GM23338 (cell line): ENCODE measurements around the gene CEP70. TPM values are rescaled to one million over a fixed set of nuclear protein-coding genes. Genes with fewer than 3 reads are reported as not detected.

Experiments used
- ATAC-seq: fragments of 200-7000 bp; cut with Tn5 transposase; 3 replicates; pipeline ENCODE4 v1.9.1; 2020
- DNase-seq: peaks from one replicate; pipeline ENCODE4 v3.0.0-alpha.2; 2015; ENCODE audit warnings: low spot score
- H2AFZ ChIP-seq: fragments of 200-600 bp; sonication (generic); 2 replicates; pipeline ENCODE4 v1.8.0; 2016; ENCODE audit warnings: antibody characterized with exemption, mild to moderate bottlenecking, moderate library complexity
- H3F3A ChIP-seq: fragments of 200-600 bp; sonication (generic); replicated peaks from 2 replicates; pipeline ENCODE4 v1.8.0; 2017; ENCODE audit warnings: antibody characterized with exemption, mixed run types, low read depth
- H3K27ac ChIP-seq: fragments of 200-600 bp; sonication (generic); 2 replicates; pipeline ENCODE4 v1.6.1; 2016; ENCODE audit warnings: low read depth
- H3K27me3 ChIP-seq: fragments of 200-600 bp; sonication (generic); 2 replicates; pipeline ENCODE4 v1.8.0; 2016; ENCODE audit warnings: mild to moderate bottlenecking, mixed run types, moderate library complexity; ENCODE audit not compliant: insufficient read depth
- H3K36me3 ChIP-seq: fragments of 200-600 bp; sonication (generic); 2 replicates; pipeline ENCODE4 v1.8.0; 2016; ENCODE audit warnings: mild to moderate bottlenecking; ENCODE audit not compliant: insufficient read depth
- H3K4me1 ChIP-seq: fragments of 200-600 bp; sonication (generic); 2 replicates; pipeline ENCODE4 v1.8.0; 2016; ENCODE audit warnings: mild to moderate bottlenecking, moderate library complexity; ENCODE audit not compliant: insufficient read depth
- H3K4me2 ChIP-seq: fragments of 200-600 bp; sonication (generic); 2 replicates; pipeline ENCODE4 v1.7.1; 2017; ENCODE audit warnings: mixed run types
- H3K4me3 ChIP-seq: fragments of 200-600 bp; sonication (generic); 2 replicates; pipeline ENCODE4 v1.6.1; 2016; ENCODE audit warnings: mixed run types
- H3K79me2 ChIP-seq: fragments of 200-600 bp; sonication (generic); replicated peaks from 2 replicates; pipeline ENCODE4 v1.8.0; 2017; ENCODE audit warnings: mild to moderate bottlenecking; ENCODE audit not compliant: insufficient read depth
- H3K9me2 ChIP-seq: fragments of 200-600 bp; sonication (generic); 2 replicates; pipeline ENCODE4 v1.8.0; 2017; ENCODE audit not compliant: insufficient read depth
- H4K20me1 ChIP-seq: fragments of 200-600 bp; sonication (generic); replicated peaks from 2 replicates; pipeline ENCODE4 v1.8.0; 2017; ENCODE audit warnings: mild to moderate bottlenecking; ENCODE audit not compliant: insufficient read depth
- H3K27ac Mint-ChIP-seq: 2 replicates; pipeline ENCODE4 v1.8.0; 2020; ENCODE audit warnings: inconsistent platforms, mild to moderate bottlenecking, moderate library complexity, mixed read lengths
- H3K27me3 Mint-ChIP-seq: 3 replicates; pipeline ENCODE4 v1.8.0; 2022; ENCODE audit warnings: low read depth, mild to moderate bottlenecking, moderate library complexity, mixed read lengths, inconsistent platforms; ENCODE audit not compliant: insufficient read depth, poor library complexity
- H3K36me3 Mint-ChIP-seq: 3 replicates; pipeline ENCODE4 v1.8.0; 2021; ENCODE audit warnings: low read depth, mild to moderate bottlenecking, inconsistent platforms, moderate library complexity, mixed read lengths
- H3K4me1 Mint-ChIP-seq: 3 replicates; pipeline ENCODE4 v1.8.0; 2020; ENCODE audit warnings: mild to moderate bottlenecking, inconsistent platforms, mixed read lengths
- H3K4me3 Mint-ChIP-seq: 3 replicates; pipeline ENCODE4 v1.8.0; 2021; ENCODE audit warnings: moderate library complexity, mild to moderate bottlenecking, inconsistent platforms, mixed read lengths
- H3K9me3 Mint-ChIP-seq: 3 replicates; pipeline ENCODE4 v1.8.0; 2020; ENCODE audit warnings: moderate library complexity, mild to moderate bottlenecking, inconsistent platforms, mixed read lengths
- CREB1 ChIP-seq: fragments of 250-450 bp; sonication (Bioruptor Pico); IDR thresholded peaks from 2 replicates; pipeline ENCODE4 v1.5.0; 2020; ENCODE audit warnings: low read depth, mild to moderate bottlenecking, moderate library complexity
- EZH2 ChIP-seq: fragments of 200-600 bp; sonication (generic); IDR thresholded peaks from one replicate; pipeline ENCODE4 v1.8.0; 2017; ENCODE audit warnings: antibody characterized with exemption, mild to moderate bottlenecking, low read depth; ENCODE audit not compliant: unreplicated experiment
- EZH2phosphoT487 ChIP-seq: fragments of 200-600 bp; sonication (generic); IDR thresholded peaks from one replicate; pipeline ENCODE4 v1.8.1; 2018; ENCODE audit warnings: antibody characterized with exemption; ENCODE audit not compliant: unreplicated experiment
- JUNB ChIP-seq: IDR thresholded peaks from one replicate; pipeline ENCODE4 v1.6.1; 2016; ENCODE audit warnings: antibody characterized with exemption; ENCODE audit not compliant: unreplicated experiment
- POLR2AphosphoS5 ChIP-seq: IDR thresholded peaks from 2 replicates; pipeline ENCODE4 v1.6.1; 2016; ENCODE audit warnings: antibody characterized with exemption, low read depth
- STAT1 ChIP-seq: IDR thresholded peaks from one replicate; pipeline ENCODE4 v1.6.1; 2016; ENCODE audit warnings: antibody characterized with exemption; ENCODE audit not compliant: unreplicated experiment
- ZNF114 ChIP-seq: fragments of 250-450 bp; sonication (Bioruptor Pico); IDR thresholded peaks from 2 replicates; pipeline ENCODE4 v1.5.0; 2020; ENCODE audit warnings: mild to moderate bottlenecking, moderate library complexity
- ZNF331 ChIP-seq: fragments of 250-450 bp; sonication (Bioruptor Pico); IDR thresholded peaks from 2 replicates; pipeline ENCODE4 v1.5.0; 2020; ENCODE audit warnings: low read depth, mild to moderate bottlenecking, moderate library complexity
- polyA plus RNA-seq: library from polyadenylated mRNA; unstranded; fragments of >200 nt; fragmentation: Nextera tagmentation; extraction: Ambion mirVana; gene quantifications from 2 replicates; pipeline ENCODE4 v1.2.1, GENCODE V29; 2016
- total RNA-seq: library from RNA; depleted of rRNA; stranded (reverse); fragments of >200 nt; shearing (Covaris generic); gene quantifications from 2 replicates; pipeline ENCODE4 v1.2.3, GENCODE V29; 2014
- TF ChIP-seq, protein P1 (sequence below): IDR thresholded peaks from one replicate; pipeline ENCODE4 v1.6.1; 2018; ENCODE audit warnings: antibody characterized with exemption; ENCODE audit not compliant: unreplicated experiment
- TF ChIP-seq, protein P2 (sequence below): IDR thresholded peaks from 2 replicates; pipeline ENCODE4 v1.6.1; 2016; ENCODE audit warnings: antibody characterized with exemption
- TF ChIP-seq, protein P3 (sequence below), 2 experiments: fragments of 200-600 bp in 1 of 2; sonication (generic) in 1 of 2; conservative IDR thresholded peaks; 2 replicates each; pipeline versions ENCODE4 v1.5.1 to v1.6.1; 2016 to 2017; ENCODE audit warnings: antibody characterized with exemption in 2 of 2, low read depth in 2 of 2, mild to moderate bottlenecking in 2 of 2, moderate library complexity in 1 of 2
- TF ChIP-seq, protein P4 (sequence below): fragments of 250-450 bp; sonication (Bioruptor Pico); IDR thresholded peaks from 2 replicates; pipeline ENCODE4 v1.5.0; 2020; ENCODE audit warnings: mild to moderate bottlenecking, moderate library complexity

Gene CEP70
- total and polyA plus RNA-seq, 2 experiments from 2014 or later = 28.8 to 31.4 TPM

DNA sequence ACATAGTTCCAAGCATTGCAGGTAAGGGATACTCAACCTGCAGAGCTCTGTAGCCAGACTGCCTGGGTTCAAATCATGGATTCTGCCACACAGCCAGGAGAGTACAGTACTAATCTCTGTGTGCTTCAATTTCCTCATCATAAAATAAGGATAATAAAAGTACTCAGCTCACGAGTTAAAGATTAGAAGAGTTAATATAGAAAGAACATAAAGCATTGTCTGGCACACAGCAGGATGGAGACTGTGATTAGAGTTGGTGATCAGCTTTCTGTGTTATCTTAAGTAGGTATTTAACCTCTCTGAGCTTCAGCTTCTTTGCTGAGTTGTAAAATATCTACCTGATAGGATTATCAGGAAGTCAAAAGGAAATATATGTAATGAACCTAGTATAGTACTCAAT, 2.7 kb downstream of the CEP70 start:
- Mint-ChIP-seq H3K4me3 (no peak overlapping the region), H3K36me3 (peaks cover 1% of the 10 kb centered on the region; the same call in 2 of the 3 replicates), H3K27ac (no peak overlapping the region), H3K27me3 (peaks cover 8% of the 10 kb centered on the region), H3K9me3 (no peaks in the 10 kb centered on the region), H3K4me1 (peaks cover 6% of the 10 kb centered on the region; the same call in 2 of the 3 replicates)
- Histone ChIP-seq H3K4me3 (no peak overlapping the region), H4K20me1 (no peaks in the 10 kb centered on the region), H2AFZ (no peak overlapping the region), H3F3A (no peaks in the 10 kb centered on the region), H3K36me3 (no peaks in the 10 kb centered on the region), H3K4me1 (peaks cover 8% of the 10 kb centered on the region; the same call in 1 of the 2 replicates), H3K27ac (no peak overlapping the region), H3K4me2 (no peak overlapping the region), H3K79me2 (peaks cover 9% of the 10 kb centered on the region; the same call in 1 of the 2 replicates), H3K9me2 (no peaks in the 10 kb centered on the region), H3K27me3 (no peaks in the 10 kb centered on the region)
- DNase-seq (no peak), ATAC-seq (no peak)
- no peak for TF ChIP-seq CREB1 (CRISPR knock-in tag)
- TF ChIP-seq, protein P1, sequence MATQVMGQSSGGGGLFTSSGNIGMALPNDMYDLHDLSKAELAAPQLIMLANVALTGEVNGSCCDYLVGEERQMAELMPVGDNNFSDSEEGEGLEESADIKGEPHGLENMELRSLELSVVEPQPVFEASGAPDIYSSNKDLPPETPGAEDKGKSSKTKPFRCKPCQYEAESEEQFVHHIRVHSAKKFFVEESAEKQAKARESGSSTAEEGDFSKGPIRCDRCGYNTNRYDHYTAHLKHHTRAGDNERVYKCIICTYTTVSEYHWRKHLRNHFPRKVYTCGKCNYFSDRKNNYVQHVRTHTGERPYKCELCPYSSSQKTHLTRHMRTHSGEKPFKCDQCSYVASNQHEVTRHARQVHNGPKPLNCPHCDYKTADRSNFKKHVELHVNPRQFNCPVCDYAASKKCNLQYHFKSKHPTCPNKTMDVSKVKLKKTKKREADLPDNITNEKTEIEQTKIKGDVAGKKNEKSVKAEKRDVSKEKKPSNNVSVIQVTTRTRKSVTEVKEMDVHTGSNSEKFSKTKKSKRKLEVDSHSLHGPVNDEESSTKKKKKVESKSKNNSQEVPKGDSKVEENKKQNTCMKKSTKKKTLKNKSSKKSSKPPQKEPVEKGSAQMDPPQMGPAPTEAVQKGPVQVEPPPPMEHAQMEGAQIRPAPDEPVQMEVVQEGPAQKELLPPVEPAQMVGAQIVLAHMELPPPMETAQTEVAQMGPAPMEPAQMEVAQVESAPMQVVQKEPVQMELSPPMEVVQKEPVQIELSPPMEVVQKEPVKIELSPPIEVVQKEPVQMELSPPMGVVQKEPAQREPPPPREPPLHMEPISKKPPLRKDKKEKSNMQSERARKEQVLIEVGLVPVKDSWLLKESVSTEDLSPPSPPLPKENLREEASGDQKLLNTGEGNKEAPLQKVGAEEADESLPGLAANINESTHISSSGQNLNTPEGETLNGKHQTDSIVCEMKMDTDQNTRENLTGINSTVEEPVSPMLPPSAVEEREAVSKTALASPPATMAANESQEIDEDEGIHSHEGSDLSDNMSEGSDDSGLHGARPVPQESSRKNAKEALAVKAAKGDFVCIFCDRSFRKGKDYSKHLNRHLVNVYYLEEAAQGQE = no peak
- TF ChIP-seq ZNF114 (CRISPR knock-in tag) = no peak
- no peak for TF ChIP-seq STAT1
- TF ChIP-seq JUNB = no peak
- no peak for TF ChIP-seq POLR2AphosphoS5
- no peak for TF ChIP-seq EZH2phosphoT487
- TF ChIP-seq, protein P2, sequence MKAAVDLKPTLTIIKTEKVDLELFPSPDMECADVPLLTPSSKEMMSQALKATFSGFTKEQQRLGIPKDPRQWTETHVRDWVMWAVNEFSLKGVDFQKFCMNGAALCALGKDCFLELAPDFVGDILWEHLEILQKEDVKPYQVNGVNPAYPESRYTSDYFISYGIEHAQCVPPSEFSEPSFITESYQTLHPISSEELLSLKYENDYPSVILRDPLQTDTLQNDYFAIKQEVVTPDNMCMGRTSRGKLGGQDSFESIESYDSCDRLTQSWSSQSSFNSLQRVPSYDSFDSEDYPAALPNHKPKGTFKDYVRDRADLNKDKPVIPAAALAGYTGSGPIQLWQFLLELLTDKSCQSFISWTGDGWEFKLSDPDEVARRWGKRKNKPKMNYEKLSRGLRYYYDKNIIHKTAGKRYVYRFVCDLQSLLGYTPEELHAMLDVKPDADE = no peak
- TF ChIP-seq, protein P3, sequence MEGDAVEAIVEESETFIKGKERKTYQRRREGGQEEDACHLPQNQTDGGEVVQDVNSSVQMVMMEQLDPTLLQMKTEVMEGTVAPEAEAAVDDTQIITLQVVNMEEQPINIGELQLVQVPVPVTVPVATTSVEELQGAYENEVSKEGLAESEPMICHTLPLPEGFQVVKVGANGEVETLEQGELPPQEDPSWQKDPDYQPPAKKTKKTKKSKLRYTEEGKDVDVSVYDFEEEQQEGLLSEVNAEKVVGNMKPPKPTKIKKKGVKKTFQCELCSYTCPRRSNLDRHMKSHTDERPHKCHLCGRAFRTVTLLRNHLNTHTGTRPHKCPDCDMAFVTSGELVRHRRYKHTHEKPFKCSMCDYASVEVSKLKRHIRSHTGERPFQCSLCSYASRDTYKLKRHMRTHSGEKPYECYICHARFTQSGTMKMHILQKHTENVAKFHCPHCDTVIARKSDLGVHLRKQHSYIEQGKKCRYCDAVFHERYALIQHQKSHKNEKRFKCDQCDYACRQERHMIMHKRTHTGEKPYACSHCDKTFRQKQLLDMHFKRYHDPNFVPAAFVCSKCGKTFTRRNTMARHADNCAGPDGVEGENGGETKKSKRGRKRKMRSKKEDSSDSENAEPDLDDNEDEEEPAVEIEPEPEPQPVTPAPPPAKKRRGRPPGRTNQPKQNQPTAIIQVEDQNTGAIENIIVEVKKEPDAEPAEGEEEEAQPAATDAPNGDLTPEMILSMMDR (conservative IDR thresholded peaks at IDR 0.05; ENCODE audit: low read depth in 2 of 2) = no peak
- TF ChIP-seq, protein P4, sequence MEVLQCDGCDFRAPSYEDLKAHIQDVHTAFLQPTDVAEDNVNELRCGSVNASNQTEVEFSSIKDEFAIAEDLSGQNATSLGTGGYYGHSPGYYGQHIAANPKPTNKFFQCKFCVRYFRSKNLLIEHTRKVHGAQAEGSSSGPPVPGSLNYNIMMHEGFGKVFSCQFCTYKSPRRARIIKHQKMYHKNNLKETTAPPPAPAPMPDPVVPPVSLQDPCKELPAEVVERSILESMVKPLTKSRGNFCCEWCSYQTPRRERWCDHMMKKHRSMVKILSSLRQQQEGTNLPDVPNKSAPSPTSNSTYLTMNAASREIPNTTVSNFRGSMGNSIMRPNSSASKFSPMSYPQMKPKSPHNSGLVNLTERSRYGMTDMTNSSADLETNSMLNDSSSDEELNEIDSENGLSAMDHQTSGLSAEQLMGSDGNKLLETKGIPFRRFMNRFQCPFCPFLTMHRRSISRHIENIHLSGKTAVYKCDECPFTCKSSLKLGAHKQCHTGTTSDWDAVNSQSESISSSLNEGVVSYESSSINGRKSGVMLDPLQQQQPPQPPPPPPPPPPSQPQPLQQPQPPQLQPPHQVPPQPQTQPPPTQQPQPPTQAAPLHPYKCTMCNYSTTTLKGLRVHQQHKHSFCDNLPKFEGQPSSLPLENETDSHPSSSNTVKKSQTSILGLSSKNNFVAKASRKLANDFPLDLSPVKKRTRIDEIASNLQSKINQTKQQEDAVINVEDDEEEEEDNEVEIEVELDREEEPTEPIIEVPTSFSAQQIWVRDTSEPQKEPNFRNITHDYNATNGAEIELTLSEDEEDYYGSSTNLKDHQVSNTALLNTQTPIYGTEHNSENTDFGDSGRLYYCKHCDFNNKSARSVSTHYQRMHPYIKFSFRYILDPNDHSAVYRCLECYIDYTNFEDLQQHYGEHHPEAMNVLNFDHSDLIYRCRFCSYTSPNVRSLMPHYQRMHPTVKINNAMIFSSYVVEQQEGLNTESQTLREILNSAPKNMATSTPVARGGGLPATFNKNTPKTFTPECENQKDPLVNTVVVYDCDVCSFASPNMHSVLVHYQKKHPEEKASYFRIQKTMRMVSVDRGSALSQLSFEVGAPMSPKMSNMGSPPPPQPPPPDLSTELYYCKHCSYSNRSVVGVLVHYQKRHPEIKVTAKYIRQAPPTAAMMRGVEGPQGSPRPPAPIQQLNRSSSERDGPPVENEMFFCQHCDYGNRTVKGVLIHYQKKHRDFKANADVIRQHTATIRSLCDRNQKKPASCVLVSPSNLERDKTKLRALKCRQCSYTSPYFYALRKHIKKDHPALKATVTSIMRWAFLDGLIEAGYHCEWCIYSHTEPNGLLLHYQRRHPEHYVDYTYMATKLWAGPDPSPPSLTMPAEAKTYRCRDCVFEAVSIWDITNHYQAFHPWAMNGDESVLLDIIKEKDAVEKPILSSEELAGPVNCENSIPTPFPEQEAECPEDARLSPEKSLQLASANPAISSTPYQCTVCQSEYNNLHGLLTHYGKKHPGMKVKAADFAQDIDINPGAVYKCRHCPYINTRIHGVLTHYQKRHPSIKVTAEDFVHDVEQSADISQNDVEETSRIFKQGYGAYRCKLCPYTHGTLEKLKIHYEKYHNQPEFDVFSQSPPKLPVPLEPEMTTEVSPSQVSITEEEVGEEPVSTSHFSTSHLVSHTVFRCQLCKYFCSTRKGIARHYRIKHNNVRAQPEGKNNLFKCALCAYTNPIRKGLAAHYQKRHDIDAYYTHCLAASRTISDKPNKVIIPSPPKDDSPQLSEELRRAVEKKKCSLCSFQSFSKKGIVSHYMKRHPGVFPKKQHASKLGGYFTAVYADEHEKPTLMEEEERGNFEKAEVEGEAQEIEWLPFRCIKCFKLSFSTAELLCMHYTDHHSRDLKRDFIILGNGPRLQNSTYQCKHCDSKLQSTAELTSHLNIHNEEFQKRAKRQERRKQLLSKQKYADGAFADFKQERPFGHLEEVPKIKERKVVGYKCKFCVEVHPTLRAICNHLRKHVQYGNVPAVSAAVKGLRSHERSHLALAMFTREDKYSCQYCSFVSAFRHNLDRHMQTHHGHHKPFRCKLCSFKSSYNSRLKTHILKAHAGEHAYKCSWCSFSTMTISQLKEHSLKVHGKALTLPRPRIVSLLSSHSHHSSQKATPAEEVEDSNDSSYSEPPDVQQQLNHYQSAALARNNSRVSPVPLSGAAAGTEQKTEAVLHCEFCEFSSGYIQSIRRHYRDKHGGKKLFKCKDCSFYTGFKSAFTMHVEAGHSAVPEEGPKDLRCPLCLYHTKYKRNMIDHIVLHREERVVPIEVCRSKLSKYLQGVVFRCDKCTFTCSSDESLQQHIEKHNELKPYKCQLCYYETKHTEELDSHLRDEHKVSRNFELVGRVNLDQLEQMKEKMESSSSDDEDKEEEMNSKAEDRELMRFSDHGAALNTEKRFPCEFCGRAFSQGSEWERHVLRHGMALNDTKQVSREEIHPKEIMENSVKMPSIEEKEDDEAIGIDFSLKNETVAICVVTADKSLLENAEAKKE (CRISPR knock-in tag) = no peak
- TF ChIP-seq EZH2 = no peak
- TF ChIP-seq ZNF331 (CRISPR knock-in tag) = no peak
